Renal cortical epithelial cell (primary cell): ENCODE measurements around the gene LIMK1. TPM values are rescaled to one million over a fixed set of nuclear protein-coding genes. Genes with fewer than 3 reads are reported as not detected.
"Not testable (repeated sequence)": the region's sequence is repeated elsewhere in the genome, so short reads cannot be mapped to it uniquely, and the experiment has no call there.

ENCODE experiments used
- DNase-seq: peaks from one replicate; pipeline ENCODE4 v3.0.0-alpha.2; 2011; ENCODE audit warnings: low read depth
- total RNA-seq: library from RNA; depleted of rRNA; stranded (reverse); fragments of >200 nt; gene quantifications from 2 replicates; pipeline ENCODE4 v1.2.3, GENCODE V29; 2014

Gene LIMK1
- total RNA-seq, 1 donor from 2014 or later, result 69.2 TPM

- DNase-seq, result no peak
These were observed 1.3 kb downstream of the LIMK1 start for GRCh38 chr7:74084722-74085578.

GRCh38 chr7:74087791-74088453, 4.3 kb downstream of the LIMK1 start:
- DNase-seq, result no peak

GRCh38 chr7:74092321-74092963, 8.8 kb downstream of the LIMK1 start:
- no peak for DNase-seq

- no peak for DNase-seq
These were observed 9.4 kb downstream of the LIMK1 start for GRCh38 chr7:74092964-74093471.

- DNase-seq, result no peak
These were observed 10.1 kb downstream of the LIMK1 start for GRCh38 chr7:74093671-74094223.

- DNase-seq, result peak; percentile 89
These were observed 10.9 kb downstream of the LIMK1 start for GRCh38 chr7:74094224-74095101.

- DNase-seq, result no peak
These were observed 11.5 kb downstream of the LIMK1 start for GRCh38 chr7:74095135-74095534.

- peak; percentile 80 for DNase-seq
These were observed 14.5 kb downstream of the LIMK1 start for GRCh38 chr7:74097937-74098614.

GRCh38 chr7:74099031-74099430, 15.4 kb downstream of the LIMK1 start:
- DNase-seq, result no peak

- no peak for DNase-seq
These were observed 17.6 kb downstream of the LIMK1 start for GRCh38 chr7:74101061-74101681.

- no peak for DNase-seq
These were observed 19.7 kb downstream of the LIMK1 start for GRCh38 chr7:74103219-74103772.

- peak; percentile 74 for DNase-seq
These were observed 21.1 kb downstream of the LIMK1 start for GRCh38 chr7:74104702-74105101.

GRCh38 chr7:74105992-74106391, 22.4 kb downstream of the LIMK1 start:
- no peak for DNase-seq

- no peak for DNase-seq
These were observed 23.2 kb downstream of the LIMK1 start for GRCh38 chr7:74106846-74107245.

- no peak for DNase-seq
These were observed 31.7 kb downstream of the LIMK1 start for GRCh38 chr7:74115326-74115725.

GRCh38 chr7:74116356-74116755, 32.8 kb downstream of the LIMK1 start:
- DNase-seq, result no peak

- no peak for DNase-seq
These were observed 36.2 kb downstream of the LIMK1 start for GRCh38 chr7:74119831-74120230.

- no peak for DNase-seq
These were observed 38.0 kb downstream of the LIMK1 start for GRCh38 chr7:74121401-74122249.

- DNase-seq, result not testable (repeated sequence)
These were observed 40.3 kb downstream of the LIMK1 start for GRCh38 chr7:74123892-74124291.
